ENCODE results near the gene MSX1. TPM values are rescaled to one million over a fixed set of nuclear protein-coding genes. Genes with fewer than 3 reads are reported as not detected.

Gene MSX1
- total and polyA plus RNA-seq, 4 donors, result 0.13 to 0.33 (median 0.15) TPM; not detected in 1

- TF ChIP-seq FOXA2 (IDR thresholded peaks at IDR 0.05) (no peak), EGR1 (IDR thresholded peaks at IDR 0.05; ENCODE audit: low read depth in 2 of 2) (no peak)
Measured at GRCh38 chr4:4867375-4868039, 8.0 kb downstream of the MSX1 start (continued).

- no peak overlapping the region for H3K27ac ChIP-seq (ENCODE audit: low read depth in 1 of 2, low read length in 2 of 2)
Measured at GRCh38 chr4:4868040-4868757, 8.7 kb downstream of the MSX1 start.

DNA sequence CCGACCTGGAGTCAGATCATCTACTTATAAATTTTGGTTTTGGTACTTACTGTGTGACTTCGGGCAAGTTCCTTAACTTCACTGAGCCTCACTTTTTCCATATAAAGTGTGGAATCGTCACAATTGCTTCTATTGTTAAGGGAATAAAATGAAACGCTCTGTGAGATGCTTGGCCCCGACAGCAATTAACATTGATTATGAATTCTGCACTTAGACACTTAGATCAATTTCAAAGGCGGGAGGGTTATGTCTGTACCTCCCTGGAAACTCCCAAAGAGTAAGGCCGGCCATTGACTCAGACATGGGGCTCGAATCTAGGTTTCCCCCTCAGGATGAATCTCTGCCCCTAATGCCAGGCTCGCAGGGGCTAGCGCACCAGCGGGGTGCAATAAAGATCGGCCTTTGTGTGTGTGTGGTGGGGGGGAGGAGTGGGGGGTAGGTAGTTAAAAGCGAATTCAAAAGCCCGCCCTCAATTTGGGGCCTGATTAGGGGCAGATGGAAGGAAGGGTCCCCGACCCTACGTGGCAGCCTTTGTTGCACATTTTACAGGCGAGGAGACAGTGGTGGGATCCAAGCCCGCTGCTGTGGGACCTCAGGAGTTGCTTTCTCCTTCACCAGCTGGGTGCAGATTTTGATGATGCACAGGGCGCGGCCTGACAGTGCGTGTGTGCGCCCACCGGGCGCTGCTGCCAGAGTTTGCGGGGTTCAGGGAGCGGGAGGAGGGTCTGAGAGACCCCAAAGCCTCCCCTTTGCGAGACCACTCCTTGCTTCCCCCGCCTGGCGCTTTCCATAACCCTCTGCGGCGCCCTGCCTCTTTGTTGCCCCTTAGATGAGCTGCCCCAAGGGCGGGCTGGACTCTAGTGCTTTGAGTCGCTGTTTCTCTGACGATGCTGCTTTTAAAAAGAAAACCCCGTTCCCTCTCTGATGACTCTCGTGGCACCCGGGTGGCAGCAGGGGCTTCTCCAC is 9.6 kb downstream of the MSX1 start:
- H3K36me3 ChIP-seq (ENCODE audit: control insufficient read depth in 4 of 4, insufficient read depth in 3 of 4, low read depth in 1 of 4, low read length in 3 of 4), result no peaks in the 10 kb centered on the region
- H3K27me3 ChIP-seq (ENCODE audit: control insufficient read depth in 4 of 4, insufficient read depth in 4 of 4, low read length in 3 of 4), result peaks cover 19 to 40% (median 32%) of the 10 kb centered on the region in 4 donors
- TF ChIP-seq HNF4G (IDR thresholded peaks at IDR 0.05), result no peak
- TF ChIP-seq CTCF (IDR thresholded peaks at IDR 0.05; ENCODE audit: low read depth, low read length, missing input control), result no peak
- no peak for TF ChIP-seq ATF3 (IDR thresholded peaks at IDR 0.05)
- no peak for TF ChIP-seq SP1 (IDR thresholded peaks at IDR 0.05)
- no peak for TF ChIP-seq EGR1 (IDR thresholded peaks at IDR 0.05; ENCODE audit: low read depth in 2 of 2)
- TF ChIP-seq, protein P1, sequence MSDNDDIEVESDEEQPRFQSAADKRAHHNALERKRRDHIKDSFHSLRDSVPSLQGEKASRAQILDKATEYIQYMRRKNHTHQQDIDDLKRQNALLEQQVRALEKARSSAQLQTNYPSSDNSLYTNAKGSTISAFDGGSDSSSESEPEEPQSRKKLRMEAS (IDR thresholded peaks at IDR 0.05), result no peak
- no peak for TF ChIP-seq ZBTB33 (IDR thresholded peaks at IDR 0.05)
- no peak for TF ChIP-seq NR2F2 (IDR thresholded peaks at IDR 0.05)
- peaks cover 3 to 17% (median 13%) of the 10 kb centered on the region in 4 donors for H3K4me1 ChIP-seq (ENCODE audit: control insufficient read depth in 4 of 4, insufficient read depth in 4 of 4, low read length in 3 of 4)
- no peak overlapping the region for H3K4me3 ChIP-seq (ENCODE audit: low read depth in 1 of 3, low read length in 3 of 3)
- no peaks in the 10 kb centered on the region for H3K9me3 ChIP-seq (ENCODE audit: control insufficient read depth in 4 of 4, low read length in 3 of 4)
- no peak overlapping the region for H3K9ac ChIP-seq (ENCODE audit: low read depth in 1 of 2, low read length in 2 of 2)
- no peak overlapping the region for H3K27ac ChIP-seq (ENCODE audit: low read depth in 1 of 2, low read length in 2 of 2)
- no peak for DNase-seq (ENCODE audit: low spot score)
- WGBS, result 4% methylated on average over 37 of the region's 37 CpGs

More at GRCh38 chr4:4868040-4868757, 8.7 kb downstream of the MSX1 start:
- H3K9me3 ChIP-seq (ENCODE audit: control insufficient read depth in 4 of 4, low read length in 3 of 4), result no peaks in the 10 kb centered on the region
- no peak for DNase-seq (ENCODE audit: low spot score)
- H3K27me3 ChIP-seq (ENCODE audit: control insufficient read depth in 4 of 4, insufficient read depth in 4 of 4, low read length in 3 of 4), result peaks cover 19 to 42% (median 32%) of the 10 kb centered on the region in 4 donors
- TF ChIP-seq RXRA (IDR thresholded peaks at IDR 0.05), result no peak
- no peak for TF ChIP-seq YY1 (IDR thresholded peaks at IDR 0.05)
- no peak for TF ChIP-seq ATF3 (IDR thresholded peaks at IDR 0.05)
- no peak for TF ChIP-seq FOXA2 (IDR thresholded peaks at IDR 0.05)
- TF ChIP-seq FOXA1 (IDR thresholded peaks at IDR 0.05), result no peak
- TF ChIP-seq EGR1 (IDR thresholded peaks at IDR 0.05; ENCODE audit: low read depth in 2 of 2), result no peak
- TF ChIP-seq NR2F2 (IDR thresholded peaks at IDR 0.05), result no peak
- no peak for TF ChIP-seq ZBTB33 (IDR thresholded peaks at IDR 0.05)
- TF ChIP-seq RAD21 (IDR thresholded peaks at IDR 0.05), result no peak
- no peak overlapping the region for H3K4me3 ChIP-seq (ENCODE audit: low read depth in 1 of 3, low read length in 3 of 3)
- no peaks in the 10 kb centered on the region for H3K36me3 ChIP-seq (ENCODE audit: control insufficient read depth in 4 of 4, insufficient read depth in 3 of 4, low read depth in 1 of 4, low read length in 3 of 4)
- peaks cover 3 to 17% (median 13%) of the 10 kb centered on the region in 4 donors for H3K4me1 ChIP-seq (ENCODE audit: control insufficient read depth in 4 of 4, insufficient read depth in 4 of 4, low read length in 3 of 4)
- H3K9ac ChIP-seq (ENCODE audit: low read depth in 1 of 2, low read length in 2 of 2), result no peak overlapping the region
- 8% methylated on average over 24 of the region's 24 CpGs for WGBS

Data from liver (tissue), 9 donors.